ENCODE measurements around the gene SNX20. TPM values are rescaled to one million over a fixed set of nuclear protein-coding genes. Genes with fewer than 3 reads are reported as not detected.

The SNX20 gene
- total and polyA plus RNA-seq, 2 of the 13 experiments (the other 11 are each of a cell fraction or from before 2014, with no cell fraction given) = not detected

GRCh38 chr16:50667497-50668367, 13.4 kb downstream of the SNX20 start (continued):
- TF ChIP-seq BCL6 (CRISPR knock-in tag; IDR thresholded peaks at IDR 0.05) (no peak), ZNF644 (CRISPR knock-in tag; IDR thresholded peaks at IDR 0.05; ENCODE audit: low read depth) (0 out of 2 replicates have a peak, but pooled peaks have one; percentile 3), POGZ (CRISPR knock-in tag; IDR thresholded peaks at IDR 0.05) (peak; percentile 52), PRMT3 (CRISPR knock-in tag; IDR thresholded peaks at IDR 0.05; ENCODE audit: borderline replicate concordance, low read depth) (0 out of 2 replicates have a peak, but pooled peaks have one; percentile 49), MEIS2 (CRISPR knock-in tag; IDR thresholded peaks at IDR 0.05) (peak; percentile 34; the same call in 1 of the 2 replicates), ZNF121 (CRISPR knock-in tag; IDR thresholded peaks at IDR 0.05) (0 out of 2 replicates have a peak, but pooled peaks have one; percentile 20), ZNF687 (CRISPR knock-in tag; IDR thresholded peaks at IDR 0.05) (peak; percentile 52), HNF4A (CRISPR knock-in tag; IDR thresholded peaks at IDR 0.05) (peak; percentile 52), ZFY (CRISPR knock-in tag; IDR thresholded peaks at IDR 0.05) (peak; percentile 38; the same call in 1 of the 2 replicates), ZNF3 (CRISPR knock-in tag; IDR thresholded peaks at IDR 0.05) (no peak), ZNF317 (CRISPR knock-in tag; IDR thresholded peaks at IDR 0.05) (peak; percentile 37; the same call in 1 of the 2 replicates), ZNF761 (CRISPR knock-in tag; conservative IDR thresholded peaks at IDR 0.05) (0 out of 2 replicates have a peak, but pooled peaks have one; percentile 35), SRY (CRISPR knock-in tag; IDR thresholded peaks at IDR 0.05) (0 out of 2 replicates have a peak, but pooled peaks have one; percentile 31), HMGXB4 (CRISPR knock-in tag; IDR thresholded peaks at IDR 0.05; ENCODE audit: borderline replicate concordance in 1 of 2, low read depth in 1 of 2) (peak; percentile 58 to 64), MYC (CRISPR knock-in tag; IDR thresholded peaks at IDR 0.05; ENCODE audit: borderline replicate concordance) (peak; percentile 25; the same call in 1 of the 2 replicates), SALL1 (CRISPR knock-in tag; IDR thresholded peaks at IDR 0.05) (peak; percentile 13; the same call in 1 of the 2 replicates), NONO (IDR thresholded peaks at IDR 0.05) (no peak), NONO (CRISPR knock-in tag; conservative IDR thresholded peaks at IDR 0.05) (peak; percentile 69; the same call in 1 of the 2 replicates)

Data from HepG2 (cell line).